ENCODE data around the gene TRAPPC6A. TPM values are rescaled to one million over a fixed set of nuclear protein-coding genes. Genes with fewer than 3 reads are reported as not detected.

TRAPPC6A gene
- total RNA-seq, 1 donor from 2014 or later: 14.7 TPM

DNA sequence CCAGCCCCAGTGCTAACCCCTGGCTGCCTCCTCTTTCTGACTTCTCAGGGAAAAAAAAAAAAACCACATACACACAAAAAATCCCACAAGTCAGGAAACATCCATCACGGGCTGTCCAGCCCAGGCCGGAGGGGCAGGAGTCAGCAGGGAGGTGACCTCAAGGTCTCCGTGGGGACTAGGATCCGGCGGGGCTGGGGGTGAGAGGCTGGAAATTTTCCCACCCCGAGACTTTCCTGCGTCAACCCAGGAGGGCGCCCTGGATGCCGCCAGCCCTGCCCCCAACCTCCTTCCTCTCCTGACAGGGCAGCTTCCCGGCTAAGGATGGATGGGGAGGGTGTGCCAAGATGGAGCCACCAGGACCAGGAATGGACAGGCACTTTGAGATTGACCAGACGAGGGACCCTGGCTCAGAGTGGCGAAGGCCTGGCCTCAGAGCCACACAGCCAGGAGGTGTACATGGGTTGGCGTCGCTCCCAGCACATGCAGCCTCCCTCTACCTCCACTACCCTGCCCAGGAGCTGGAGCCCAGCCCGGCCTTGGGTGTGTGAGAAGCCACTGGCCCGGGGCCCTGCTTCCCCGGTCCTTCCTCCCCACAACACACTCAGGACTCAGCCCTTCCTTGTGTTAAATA, 33.8 kb upstream of the TRAPPC6A start:
- peaks cover 5% of the 10 kb centered on the region for H3K4me1 Mint-ChIP-seq (ENCODE audit: low read depth, unreplicated experiment)
- Histone ChIP-seq H3K9me3 (ENCODE audit: insufficient read depth, low read depth, low read length) (no peaks in the 10 kb centered on the region), H3K4me1 (ENCODE audit: insufficient read depth, low read length) (no peaks in the 10 kb centered on the region), H3K9ac (ENCODE audit: low read length) (no peak overlapping the region), H4K20me1 (ENCODE audit: insufficient read depth, low read length) (no peaks in the 10 kb centered on the region), H3K4me2 (ENCODE audit: low read length) (no peak overlapping the region), H3K27me3 (ENCODE audit: insufficient read depth, low read length) (peaks cover 17% of the 10 kb centered on the region), H2AFZ (ENCODE audit: low read depth, low read length) (no peak overlapping the region), H3K4me3 (ENCODE audit: insufficient read depth, low read depth, low read length) (no peak overlapping the region), H3K79me2 (ENCODE audit: insufficient read depth, low read length) (no peaks in the 10 kb centered on the region), H3K27ac (ENCODE audit: low read depth, low read length) (no peak overlapping the region), H3K36me3 (ENCODE audit: insufficient read depth, low read length) (no peaks in the 10 kb centered on the region)
- peaks cover 19% of the 10 kb centered on the region for H3K27me3 Mint-ChIP-seq (ENCODE audit: low read depth, unreplicated experiment)
- DNase-seq (ENCODE audit: low read depth): no peak
- H3K9me3 Mint-ChIP-seq (ENCODE audit: unreplicated experiment): no peaks in the 10 kb centered on the region
- FAIRE-seq: no peak
- TF ChIP-seq EZH2 (IDR thresholded peaks at IDR 0.05; ENCODE audit: insufficient read depth, low read length): no peak
- TF ChIP-seq, protein P1, sequence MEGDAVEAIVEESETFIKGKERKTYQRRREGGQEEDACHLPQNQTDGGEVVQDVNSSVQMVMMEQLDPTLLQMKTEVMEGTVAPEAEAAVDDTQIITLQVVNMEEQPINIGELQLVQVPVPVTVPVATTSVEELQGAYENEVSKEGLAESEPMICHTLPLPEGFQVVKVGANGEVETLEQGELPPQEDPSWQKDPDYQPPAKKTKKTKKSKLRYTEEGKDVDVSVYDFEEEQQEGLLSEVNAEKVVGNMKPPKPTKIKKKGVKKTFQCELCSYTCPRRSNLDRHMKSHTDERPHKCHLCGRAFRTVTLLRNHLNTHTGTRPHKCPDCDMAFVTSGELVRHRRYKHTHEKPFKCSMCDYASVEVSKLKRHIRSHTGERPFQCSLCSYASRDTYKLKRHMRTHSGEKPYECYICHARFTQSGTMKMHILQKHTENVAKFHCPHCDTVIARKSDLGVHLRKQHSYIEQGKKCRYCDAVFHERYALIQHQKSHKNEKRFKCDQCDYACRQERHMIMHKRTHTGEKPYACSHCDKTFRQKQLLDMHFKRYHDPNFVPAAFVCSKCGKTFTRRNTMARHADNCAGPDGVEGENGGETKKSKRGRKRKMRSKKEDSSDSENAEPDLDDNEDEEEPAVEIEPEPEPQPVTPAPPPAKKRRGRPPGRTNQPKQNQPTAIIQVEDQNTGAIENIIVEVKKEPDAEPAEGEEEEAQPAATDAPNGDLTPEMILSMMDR (IDR thresholded peaks at IDR 0.05; ENCODE audit: insufficient read depth, low read depth, low read length): no peak
- H3K4me3 Mint-ChIP-seq (ENCODE audit: unreplicated experiment): no peak overlapping the region
- H3K27ac Mint-ChIP-seq (ENCODE audit: unreplicated experiment): no peak overlapping the region
- peaks cover 2% of the 10 kb centered on the region for H3K36me3 Mint-ChIP-seq (ENCODE audit: low read depth, unreplicated experiment)

DNA sequence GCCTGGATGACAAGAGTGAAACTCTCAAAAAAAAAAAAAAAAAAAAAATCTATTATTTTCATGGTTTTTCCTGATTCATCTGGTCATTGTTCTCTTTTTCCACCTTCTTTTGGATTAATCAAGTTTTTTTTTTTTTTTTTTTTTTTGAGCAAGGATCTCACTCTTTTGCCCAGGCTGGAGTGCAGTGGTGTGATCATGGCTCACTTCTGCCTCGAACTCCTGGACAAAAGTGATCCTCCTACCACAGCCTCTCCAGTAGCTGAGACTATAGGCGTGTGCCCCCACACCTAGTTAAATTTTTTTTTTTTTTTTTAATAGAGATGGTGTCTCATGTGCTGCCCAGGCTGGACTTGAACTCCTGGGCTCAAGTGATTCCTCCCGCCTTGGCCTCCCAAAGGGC, 28.3 kb upstream of the TRAPPC6A start:
- Mint-ChIP-seq H3K9me3 (ENCODE audit: unreplicated experiment) (no peaks in the 10 kb centered on the region), H3K4me1 (ENCODE audit: low read depth, unreplicated experiment) (no peaks in the 10 kb centered on the region), H3K27me3 (ENCODE audit: low read depth, unreplicated experiment) (peaks cover 4% of the 10 kb centered on the region), H3K36me3 (ENCODE audit: low read depth, unreplicated experiment) (no peaks in the 10 kb centered on the region), H3K27ac (ENCODE audit: unreplicated experiment) (no peak overlapping the region), H3K4me3 (ENCODE audit: unreplicated experiment) (no peak overlapping the region)
- Histone ChIP-seq H3K27ac (ENCODE audit: low read depth, low read length) (no peak overlapping the region), H3K4me3 (ENCODE audit: insufficient read depth, low read depth, low read length) (no peak overlapping the region), H2AFZ (ENCODE audit: low read depth, low read length) (no peak overlapping the region), H3K4me1 (ENCODE audit: insufficient read depth, low read length) (no peaks in the 10 kb centered on the region), H3K9me3 (ENCODE audit: insufficient read depth, low read depth, low read length) (no peaks in the 10 kb centered on the region), H3K36me3 (ENCODE audit: insufficient read depth, low read length) (no peaks in the 10 kb centered on the region), H3K27me3 (ENCODE audit: insufficient read depth, low read length) (no peaks in the 10 kb centered on the region), H4K20me1 (ENCODE audit: insufficient read depth, low read length) (no peaks in the 10 kb centered on the region), H3K79me2 (ENCODE audit: insufficient read depth, low read length) (no peaks in the 10 kb centered on the region), H3K4me2 (ENCODE audit: low read length) (no peak overlapping the region), H3K9ac (ENCODE audit: low read length) (no peak overlapping the region)
- TF ChIP-seq EZH2 (IDR thresholded peaks at IDR 0.05; ENCODE audit: insufficient read depth, low read length): no peak
- TF ChIP-seq, protein P1 (IDR thresholded peaks at IDR 0.05; ENCODE audit: insufficient read depth, low read depth, low read length): no peak
- no peak for DNase-seq (ENCODE audit: low read depth)
- FAIRE-seq: no peak

DNA sequence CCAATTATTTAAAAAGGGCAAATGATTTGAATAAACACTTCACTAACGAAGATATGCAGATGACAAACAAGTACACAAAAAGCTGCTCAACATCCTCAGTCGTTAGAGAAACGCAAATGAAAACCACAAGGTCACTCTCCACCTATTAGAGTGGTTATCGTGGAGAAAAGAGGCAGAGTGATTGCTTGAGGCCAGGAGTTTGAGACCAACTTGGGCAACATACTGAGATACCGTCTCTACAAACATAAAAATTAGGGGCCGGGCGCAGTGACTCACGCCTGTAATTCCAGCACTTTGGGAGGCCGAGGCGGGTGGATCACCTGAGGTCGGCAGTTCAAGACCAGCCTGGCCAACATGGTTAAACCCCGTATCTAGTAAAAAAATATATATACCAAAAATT, 27.8 kb upstream of the TRAPPC6A start:
- no peak overlapping the region for H2AFZ ChIP-seq (ENCODE audit: low read depth, low read length)
- no peak overlapping the region for H3K9ac ChIP-seq (ENCODE audit: low read length)
- FAIRE-seq (no peak), DNase-seq (ENCODE audit: low read depth) (no peak)
- no peaks in the 10 kb centered on the region for H3K36me3 ChIP-seq (ENCODE audit: insufficient read depth, low read length)
- no peak overlapping the region for H3K4me3 ChIP-seq (ENCODE audit: insufficient read depth, low read depth, low read length)
- H3K27ac ChIP-seq (ENCODE audit: low read depth, low read length): no peak overlapping the region
- Mint-ChIP-seq H3K4me1 (ENCODE audit: low read depth, unreplicated experiment) (no peaks in the 10 kb centered on the region), H3K27ac (ENCODE audit: unreplicated experiment) (no peak overlapping the region), H3K9me3 (ENCODE audit: unreplicated experiment) (no peaks in the 10 kb centered on the region), H3K4me3 (ENCODE audit: unreplicated experiment) (no peak overlapping the region), H3K27me3 (ENCODE audit: low read depth, unreplicated experiment) (peaks cover 4% of the 10 kb centered on the region), H3K36me3 (ENCODE audit: low read depth, unreplicated experiment) (no peaks in the 10 kb centered on the region)
- H4K20me1 ChIP-seq (ENCODE audit: insufficient read depth, low read length): no peaks in the 10 kb centered on the region
- TF ChIP-seq, protein P1 (IDR thresholded peaks at IDR 0.05; ENCODE audit: insufficient read depth, low read depth, low read length): no peak
- no peak for TF ChIP-seq EZH2 (IDR thresholded peaks at IDR 0.05; ENCODE audit: insufficient read depth, low read length)
- no peaks in the 10 kb centered on the region for H3K79me2 ChIP-seq (ENCODE audit: insufficient read depth, low read length)
- H3K9me3 ChIP-seq (ENCODE audit: insufficient read depth, low read depth, low read length): no peaks in the 10 kb centered on the region
- no peaks in the 10 kb centered on the region for H3K4me1 ChIP-seq (ENCODE audit: insufficient read depth, low read length)
- H3K27me3 ChIP-seq (ENCODE audit: insufficient read depth, low read length): no peaks in the 10 kb centered on the region
- no peak overlapping the region for H3K4me2 ChIP-seq (ENCODE audit: low read length)
